G401 (cell line): ENCODE results near the gene CLSTN1. TPM values are rescaled to one million over a fixed set of nuclear protein-coding genes. Genes with fewer than 3 reads are reported as not detected.

Source experiments
- DNase-seq: peaks from one replicate; pipeline ENCODE4 v3.0.0-alpha.2; 2015; ENCODE audit warnings: low spot score
- in situ Hi-C: cut with HindIII; loops from 2 replicates; pipeline ENCODE4 v1.10.0; 2016; ENCODE audit warnings: low sequenced_read_pairs, mixed read lengths
- total RNA-seq: library from RNA; depleted of rRNA; stranded (reverse); fragments of >200 nt; shearing (Covaris generic); gene quantifications from 2 replicates; pipeline ENCODE4 v1.2.3, GENCODE V29; 2014; rRNA removed

Gene CLSTN1
- total RNA-seq: 136 and 175 TPM in 2 replicates

DNA sequence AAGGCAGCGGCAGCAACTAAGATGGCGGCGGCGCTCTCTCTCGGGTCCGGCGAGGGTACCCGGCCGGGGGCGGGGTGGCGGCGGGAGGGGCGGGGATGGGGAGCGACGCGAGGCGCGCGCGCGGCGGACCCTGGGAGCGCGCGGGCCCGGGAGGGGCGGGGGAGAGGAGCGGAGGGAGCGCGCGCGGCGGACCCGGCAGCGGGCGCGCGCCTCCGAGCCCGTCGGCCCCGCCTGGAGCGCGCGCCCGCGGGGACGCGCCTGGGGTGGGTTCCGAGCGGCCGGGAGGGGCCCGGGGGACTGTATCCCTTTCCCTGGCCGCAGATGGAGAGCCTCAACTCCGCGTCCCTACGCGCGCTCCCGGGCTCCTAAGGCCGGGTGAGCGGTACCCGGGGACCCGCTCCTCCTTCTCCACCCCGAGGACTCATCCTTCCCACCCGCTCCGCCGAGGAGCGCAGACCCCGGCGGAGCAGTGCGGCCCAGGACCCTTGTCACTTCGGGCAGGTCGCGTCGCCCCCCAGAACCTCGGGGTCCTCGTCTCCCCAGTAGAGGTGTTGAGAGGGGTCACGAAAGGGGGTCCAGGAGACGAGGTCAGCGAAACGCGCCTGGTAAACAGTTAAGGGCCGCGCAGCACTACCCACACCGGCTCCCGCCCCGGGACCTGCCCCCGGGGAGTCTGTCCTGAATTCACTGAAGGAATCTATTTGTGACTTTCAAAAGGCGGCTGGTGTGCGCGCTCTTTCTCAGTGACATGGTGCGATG, at the start of gene CLSTN1:
Gene CLSTN1, minus strand, starts transcription at position 23 of the 759 bp plus-strand sequence. CDS start 232 bp downstream, outside the sequence.
- peak; percentile 89 for DNase-seq

DNA sequence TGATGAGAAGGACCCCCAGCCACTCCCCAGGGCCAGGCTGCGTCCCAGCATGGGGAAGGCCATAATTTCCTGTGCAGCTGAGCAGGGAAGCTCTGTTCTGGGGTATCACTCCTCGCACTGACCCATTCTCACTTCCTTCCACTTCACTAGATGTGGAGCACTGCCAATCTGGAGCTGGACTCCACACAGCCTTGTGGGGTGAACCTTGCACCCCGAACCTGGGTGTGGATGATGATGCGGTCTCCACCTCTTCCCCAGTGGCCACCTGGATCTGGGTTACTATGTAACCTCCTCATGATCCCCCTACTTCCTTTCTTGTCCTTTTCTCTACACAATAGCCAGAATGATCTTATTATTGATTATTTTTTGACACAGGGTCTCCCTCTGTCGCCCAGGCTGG, 49.6 kb upstream of the CLSTN1 start:
- in situ Hi-C loops: no loop called here
- DNase-seq: no peak

More for the DNA sequence above, at the start of gene CLSTN1:
- in situ Hi-C loops: no loop called here

DNA sequence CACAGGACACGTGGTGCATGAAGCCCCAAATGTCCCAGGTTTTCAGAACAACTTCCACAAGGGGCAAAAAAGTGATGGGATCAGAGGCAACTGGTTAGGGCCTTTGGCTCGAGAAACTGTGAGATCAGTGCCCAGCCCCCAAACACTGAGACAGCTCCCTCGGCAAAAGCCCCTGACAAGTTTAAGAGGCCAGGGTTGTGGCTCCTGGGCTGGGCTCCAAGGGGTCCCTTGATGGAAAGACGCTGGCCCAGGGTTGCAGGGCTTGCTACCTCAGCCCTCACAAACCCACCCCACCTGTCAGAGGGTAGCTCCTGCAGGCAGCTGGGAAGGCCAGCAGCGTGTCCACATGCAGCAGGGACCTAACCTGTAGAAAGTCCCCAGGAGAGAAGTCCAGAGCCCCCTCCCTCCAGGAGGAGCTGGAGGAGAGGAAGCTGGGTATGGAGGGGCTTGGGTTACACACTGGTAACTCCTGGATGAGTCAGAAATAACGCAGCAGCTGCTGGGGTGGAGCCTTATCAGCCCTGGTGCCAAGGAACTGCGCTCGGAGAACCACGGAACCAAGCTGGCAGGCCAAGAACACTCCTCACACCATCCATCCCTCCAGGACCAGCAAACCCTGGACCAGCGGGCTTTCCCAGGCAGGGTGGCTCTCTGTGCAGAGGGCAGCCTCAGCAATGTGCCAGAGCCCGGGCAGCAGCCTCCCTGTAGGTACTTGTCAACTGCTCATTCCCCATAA, 48.8 kb upstream of the CLSTN1 start:
- in situ Hi-C loops: no loop called here

DNA sequence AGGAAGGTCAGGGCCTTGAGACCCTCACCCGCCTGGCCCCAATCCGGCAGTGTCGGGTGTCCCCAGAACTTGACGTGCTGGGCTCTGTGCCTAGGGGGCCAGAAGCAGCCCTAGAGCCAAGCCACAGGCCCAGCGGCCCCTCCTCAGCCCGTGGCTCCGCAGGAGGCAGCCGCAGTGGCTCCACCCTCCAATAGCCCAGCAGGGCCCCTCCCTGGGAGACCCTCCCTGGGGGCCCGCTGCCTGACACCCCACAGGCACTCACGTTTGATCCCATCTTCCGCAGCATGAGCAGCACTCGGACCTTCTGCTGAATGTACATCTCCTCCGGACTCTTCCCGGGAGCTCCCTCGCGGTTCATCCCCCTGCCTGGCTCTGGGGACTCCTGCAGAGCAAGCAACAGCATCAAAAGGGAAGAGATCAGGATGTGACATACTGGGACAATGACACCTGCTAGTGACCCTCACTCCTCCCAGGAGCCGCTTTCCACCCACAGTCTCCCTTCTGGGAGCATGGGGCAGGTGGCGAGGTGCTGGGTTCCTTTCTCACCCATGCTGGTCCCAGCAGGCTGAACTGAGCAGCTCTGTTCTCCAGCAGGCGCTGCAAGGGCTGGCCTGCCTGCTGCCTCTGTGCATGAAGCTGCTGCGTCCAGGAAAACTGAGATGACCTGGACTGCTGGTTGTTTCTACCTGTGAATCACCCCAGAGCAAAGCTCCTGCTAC, 48.1 kb upstream of the CLSTN1 start:
- in situ Hi-C loops: no loop called here
- DNase-seq: peak; percentile 47

More for the DNA sequence above, 48.8 kb upstream of the CLSTN1 start:
- DNase-seq: peak; percentile 79

DNA sequence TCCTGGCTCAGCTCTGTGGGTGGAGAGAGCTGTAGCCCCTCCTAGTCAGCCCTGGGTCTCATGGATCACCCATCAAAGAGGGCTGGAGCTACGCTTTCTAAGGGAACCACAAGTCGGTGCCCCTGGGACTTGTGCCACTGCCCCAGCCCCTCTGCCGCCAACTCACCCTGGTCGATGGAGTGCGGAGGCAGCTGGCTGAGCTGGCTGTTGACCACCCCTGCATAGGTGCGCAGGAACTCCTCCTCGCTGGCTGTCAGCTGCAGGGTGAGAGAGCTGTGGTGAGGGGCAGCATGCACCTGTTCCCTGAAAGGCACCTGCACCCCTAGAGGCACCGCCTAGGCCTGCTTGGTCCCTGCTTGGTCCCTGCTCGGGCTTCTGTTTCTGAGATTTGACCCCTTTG, 47.3 kb upstream of the CLSTN1 start:
- in situ Hi-C loops: no loop called here
- DNase-seq: no peak

DNA sequence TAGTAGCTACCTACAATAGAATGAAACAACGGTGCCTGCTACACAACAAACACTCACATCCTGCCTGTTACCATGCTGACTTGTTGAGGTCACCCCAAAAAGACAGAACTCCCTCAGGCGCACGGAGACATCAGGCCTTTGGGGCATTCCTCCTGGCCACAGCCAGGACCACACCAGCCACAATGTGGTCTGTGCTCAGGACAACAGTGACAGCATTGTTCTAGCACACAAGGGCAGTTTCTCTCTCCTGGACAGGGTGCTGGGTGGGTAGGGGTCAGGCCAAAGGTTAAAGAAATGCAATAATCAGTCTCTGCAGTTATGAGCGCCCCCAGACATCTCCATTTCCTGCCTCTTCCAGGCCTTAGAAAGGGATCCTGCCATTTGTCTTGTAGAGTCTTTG, 46.8 kb upstream of the CLSTN1 start:
- in situ Hi-C loops: no loop called here
- no peak for DNase-seq

DNA sequence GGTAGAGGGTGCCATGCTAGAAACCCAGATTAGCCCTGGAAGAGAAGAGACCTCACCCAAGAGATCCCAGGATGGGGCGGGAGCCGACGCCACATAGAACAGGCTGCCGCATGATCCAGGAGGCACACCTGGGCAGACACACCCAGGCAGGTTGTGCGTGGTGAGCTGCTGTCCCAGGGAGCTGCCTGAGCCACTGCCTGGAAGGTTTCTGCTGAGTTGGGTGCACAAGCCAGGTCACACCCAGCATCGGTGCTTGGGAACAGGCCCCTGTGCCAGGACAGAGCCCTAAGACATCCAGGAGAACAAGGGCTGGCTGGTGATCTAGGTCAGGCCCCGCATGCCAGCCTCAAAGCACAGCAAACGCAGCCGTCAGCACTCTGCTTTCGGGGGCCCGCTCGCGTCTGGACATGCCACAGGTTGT, 46.1 kb upstream of the CLSTN1 start:
- in situ Hi-C loops: no loop called here
- no peak for DNase-seq

DNA sequence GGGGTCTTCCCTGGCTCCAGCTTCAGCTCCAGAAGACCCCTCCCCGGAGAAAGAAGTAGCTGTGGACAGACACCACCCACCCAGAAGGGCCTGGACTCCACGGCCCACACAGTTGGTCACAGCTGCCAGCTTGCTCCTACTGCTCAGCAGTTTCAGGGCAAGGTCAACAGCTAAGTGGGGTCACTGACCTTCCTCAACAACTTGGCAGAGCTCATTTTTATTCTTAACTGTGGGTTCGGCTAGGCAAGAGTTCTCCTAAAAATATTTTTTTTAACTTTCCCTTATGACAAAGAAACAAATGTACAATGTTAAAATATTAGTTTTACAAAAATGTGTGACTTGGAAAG, 44.5 kb upstream of the CLSTN1 start:
- DNase-seq: no peak
- in situ Hi-C loops: no loop called here

DNA sequence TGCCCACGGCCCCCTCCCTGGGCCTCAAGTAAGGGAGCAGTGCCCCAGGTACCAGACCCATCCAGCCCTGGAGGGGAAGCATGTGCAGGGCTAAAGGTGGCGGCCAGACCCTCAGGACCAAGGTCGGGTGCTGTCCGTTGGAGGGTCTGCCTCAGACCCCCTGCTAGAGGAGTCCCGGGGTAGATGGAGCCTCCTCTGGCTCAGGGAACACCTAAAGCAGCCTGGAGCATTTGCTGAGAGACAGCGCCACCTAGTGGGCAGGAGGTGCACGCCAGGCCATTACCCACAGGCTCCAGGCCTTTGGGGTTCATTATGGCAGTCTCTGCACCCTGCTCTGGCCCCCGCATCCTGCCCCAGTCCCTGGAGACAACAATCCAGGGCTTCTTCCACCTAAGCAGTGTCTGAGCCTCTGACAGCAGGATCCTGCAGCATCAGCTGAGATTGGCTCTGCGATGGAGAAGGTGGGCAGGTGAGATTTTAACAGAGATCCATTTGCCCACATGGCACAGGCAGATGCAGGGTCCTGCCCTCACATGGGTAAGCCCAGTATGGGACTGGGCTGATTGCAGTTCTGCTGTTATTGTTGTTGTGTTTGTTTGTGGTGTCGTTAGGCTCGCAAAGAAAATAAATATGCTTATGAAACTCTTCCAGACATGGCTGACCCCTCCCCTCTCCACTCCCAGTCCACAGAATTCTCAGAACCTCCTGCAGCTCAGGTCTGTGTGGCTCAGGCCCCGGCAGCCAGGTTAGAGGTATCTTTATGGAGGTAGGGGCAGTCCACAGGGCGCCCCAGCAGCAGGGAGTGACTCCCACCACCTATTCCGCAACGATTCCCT, 43.9 kb upstream of the CLSTN1 start:
- DNase-seq: peak; percentile 89

DNA sequence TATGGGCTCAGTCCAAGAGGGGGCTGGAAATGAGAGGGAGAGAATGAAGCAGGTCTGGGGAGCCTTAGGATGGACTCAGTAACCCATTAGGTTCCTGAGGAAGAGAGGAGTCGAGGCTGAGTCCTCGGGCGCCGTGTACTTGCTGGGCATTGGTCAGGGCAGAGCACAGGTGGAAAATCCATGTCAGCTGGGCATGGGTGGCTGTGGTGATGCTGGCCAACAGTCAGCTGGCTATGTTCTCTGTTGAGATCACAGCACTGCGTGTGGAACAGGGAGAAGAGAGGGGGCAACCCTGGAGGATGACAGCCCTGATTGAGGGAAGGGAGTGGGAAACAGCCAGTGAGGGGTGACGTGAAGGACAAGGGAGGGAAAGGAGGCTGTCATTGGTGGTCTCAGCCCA, 43.1 kb upstream of the CLSTN1 start:
- in situ Hi-C loops: no loop called here

More for the DNA sequence above, 43.9 kb upstream of the CLSTN1 start:
- in situ Hi-C loops: no loop called here

DNA sequence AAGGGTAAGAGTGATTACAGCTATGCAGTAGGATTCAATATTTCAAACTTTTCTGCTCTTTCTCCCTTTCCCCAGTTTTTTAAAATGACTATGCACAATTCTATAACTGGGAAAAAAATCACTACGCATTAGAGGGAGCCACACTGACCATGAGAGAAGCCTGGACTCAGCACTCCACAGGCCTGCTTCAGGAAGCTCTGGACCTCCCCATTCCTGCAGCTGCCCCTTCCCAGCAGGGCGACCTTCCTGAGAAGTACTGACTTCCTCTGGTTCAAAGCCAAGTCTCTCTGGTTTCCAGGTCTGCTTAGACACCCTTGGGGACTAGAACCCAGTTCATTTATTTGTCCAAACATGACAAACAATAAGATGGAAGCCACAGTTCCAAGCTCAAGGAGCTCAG, 42.0 kb upstream of the CLSTN1 start:
- DNase-seq: no peak
- in situ Hi-C loops: no loop called here

More for the DNA sequence above, 43.1 kb upstream of the CLSTN1 start:
- peak; percentile 77 for DNase-seq

DNA sequence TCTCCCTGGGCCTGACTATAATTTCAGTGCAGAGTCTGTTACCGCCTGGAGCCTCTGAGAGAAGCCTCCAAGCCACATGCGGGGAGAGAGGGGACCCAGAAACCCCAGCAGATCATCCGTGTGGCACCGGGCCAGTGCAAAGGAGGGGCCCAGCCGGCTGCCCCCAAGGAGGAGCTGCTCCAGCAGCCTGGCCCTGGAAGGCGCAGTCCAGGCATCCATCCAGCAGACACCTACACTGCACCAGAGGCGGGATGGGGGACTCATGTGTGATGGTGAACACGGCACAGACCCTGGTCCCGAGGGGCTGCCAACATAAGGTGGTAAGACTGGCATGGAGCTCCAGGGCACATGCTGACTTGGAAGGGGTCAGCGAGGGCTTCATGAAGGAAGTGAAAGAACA, 39.6 kb upstream of the CLSTN1 start:
- in situ Hi-C loops: no loop called here

DNA sequence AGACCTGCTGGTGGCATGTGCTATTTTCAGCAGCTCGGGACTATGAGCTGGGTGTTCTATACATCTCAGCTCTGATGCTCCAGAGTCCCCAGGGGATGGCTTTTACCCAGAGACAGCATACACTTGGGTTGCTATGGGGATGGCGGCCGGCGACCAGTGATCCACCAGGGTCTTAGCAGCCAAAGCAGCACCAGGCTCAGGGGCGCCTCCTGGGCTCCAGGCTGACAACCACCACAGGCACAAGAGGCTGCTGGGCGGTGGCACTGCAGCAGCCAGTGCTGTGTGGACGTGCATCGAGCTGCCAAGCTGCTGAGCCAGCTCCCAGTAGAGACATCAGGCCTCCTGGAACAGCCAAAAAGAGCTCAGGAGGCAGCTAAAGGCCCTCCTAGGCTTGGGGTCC, 37.6 kb upstream of the CLSTN1 start:
- no peak for DNase-seq
- in situ Hi-C loops: no loop called here

More for the DNA sequence above, 39.6 kb upstream of the CLSTN1 start:
- DNase-seq: peak; percentile 19

DNA sequence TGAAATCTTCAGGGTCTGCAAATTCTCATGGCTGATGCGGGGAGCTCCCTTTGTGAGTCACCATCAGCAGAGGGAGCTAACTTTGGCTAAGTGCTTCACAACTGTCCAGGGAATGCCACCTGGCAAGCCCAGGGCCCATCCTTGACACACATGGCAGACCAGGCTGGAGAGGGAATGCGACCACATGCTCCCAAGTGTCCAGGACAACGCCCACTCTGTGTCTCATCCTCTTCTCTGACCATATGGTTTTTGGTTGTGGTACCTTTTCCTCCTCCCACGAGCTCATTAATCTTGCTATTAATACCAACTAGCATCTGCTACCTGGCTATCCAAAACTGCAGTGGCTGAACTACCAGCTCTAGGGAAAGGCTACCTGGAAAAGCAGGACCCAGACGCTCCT, 37.1 kb upstream of the CLSTN1 start:
- in situ Hi-C loops: no loop called here
- DNase-seq: peak; percentile 92

DNA sequence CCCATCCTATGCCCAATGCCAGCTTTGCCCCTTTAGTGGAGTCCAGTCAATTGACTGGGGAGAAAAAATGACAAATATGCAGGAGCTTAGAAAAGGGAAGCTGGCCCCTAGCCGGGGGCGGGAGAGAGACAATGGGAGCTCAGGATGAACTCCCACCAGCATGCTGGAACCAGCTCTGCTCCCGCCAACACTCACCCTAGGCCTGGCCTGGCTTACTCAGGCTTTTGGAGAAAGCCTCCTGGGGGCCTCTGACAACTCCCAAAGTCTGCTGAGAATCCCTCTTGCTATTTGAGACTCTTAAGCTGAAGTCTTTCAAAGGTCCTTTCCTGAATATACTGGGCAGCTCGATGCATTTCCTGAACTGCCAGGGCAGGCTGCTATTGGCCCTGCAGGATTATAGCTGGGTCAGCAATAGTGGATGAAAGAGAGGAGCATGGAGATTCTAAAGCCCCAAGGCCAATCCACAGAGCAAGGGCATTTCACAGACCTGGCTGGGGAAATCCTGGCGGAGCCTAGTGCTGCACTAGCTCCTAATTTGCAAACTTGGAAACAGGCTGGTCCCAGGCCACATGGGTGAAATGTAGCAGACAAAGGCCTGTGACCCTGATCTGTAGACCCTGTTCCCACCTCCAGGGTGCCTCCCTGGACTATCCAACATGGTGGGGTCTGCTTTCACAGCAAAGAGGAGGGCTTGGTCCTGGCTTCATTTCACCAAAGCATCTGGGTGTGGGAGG, 35.7 kb upstream of the CLSTN1 start:
- DNase-seq: peak; percentile 26
- in situ Hi-C loops: no loop called here

DNA sequence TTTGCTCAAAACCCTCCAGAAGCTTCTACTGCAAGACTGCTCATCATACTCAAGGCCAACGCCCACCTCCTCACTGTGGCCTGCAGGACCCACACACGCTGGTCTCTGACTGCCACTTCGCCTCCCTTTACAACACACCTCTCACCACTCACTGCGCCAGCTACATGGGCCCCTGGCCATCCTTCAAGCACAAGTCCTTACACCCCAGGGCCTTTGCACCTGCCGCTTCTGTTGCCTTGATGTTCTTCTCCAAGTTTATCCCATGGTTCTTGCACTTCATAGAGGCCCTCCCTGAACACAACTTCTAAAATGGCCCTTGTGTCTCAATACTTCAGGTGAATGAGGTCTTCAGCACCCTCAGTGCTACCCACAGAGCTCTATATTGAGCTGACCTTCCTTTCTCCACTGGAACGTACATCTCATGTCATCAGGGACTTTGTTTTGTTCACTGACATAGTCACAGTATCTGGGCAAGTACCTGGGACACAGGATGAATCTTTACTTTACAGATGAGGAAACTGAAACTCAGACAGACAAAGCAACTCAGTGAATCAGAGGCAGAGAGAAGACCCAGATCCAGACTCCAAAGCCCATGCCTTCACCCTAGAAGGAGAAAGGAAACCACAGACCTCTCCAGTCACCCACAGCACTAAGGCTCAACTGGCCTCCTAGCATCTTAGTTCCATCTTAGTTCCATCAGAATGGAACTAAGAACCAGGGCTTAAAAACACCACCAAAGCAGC, 34.7 kb upstream of the CLSTN1 start:
- DNase-seq: no peak
- in situ Hi-C loops: no loop called here

DNA sequence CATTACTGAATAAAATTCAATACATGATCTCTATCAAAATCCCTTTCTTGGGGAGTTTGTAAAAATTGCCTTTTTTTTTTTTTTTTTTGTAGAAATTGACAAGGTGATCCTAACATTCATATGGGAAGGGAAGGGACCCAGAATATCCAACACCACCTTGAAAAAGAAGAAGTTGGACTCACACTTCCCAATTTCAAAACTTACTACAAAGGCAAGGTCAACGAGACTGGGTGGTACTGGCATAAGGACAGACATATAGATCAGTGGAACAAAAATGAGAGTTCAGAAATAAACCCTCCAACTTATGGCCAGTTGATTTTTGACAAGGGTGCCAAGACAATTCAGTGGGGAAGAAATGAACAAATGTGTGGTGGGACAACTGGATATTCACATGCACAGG, 31.4 kb upstream of the CLSTN1 start:
- in situ Hi-C loops: no loop called here
- no peak for DNase-seq

DNA sequence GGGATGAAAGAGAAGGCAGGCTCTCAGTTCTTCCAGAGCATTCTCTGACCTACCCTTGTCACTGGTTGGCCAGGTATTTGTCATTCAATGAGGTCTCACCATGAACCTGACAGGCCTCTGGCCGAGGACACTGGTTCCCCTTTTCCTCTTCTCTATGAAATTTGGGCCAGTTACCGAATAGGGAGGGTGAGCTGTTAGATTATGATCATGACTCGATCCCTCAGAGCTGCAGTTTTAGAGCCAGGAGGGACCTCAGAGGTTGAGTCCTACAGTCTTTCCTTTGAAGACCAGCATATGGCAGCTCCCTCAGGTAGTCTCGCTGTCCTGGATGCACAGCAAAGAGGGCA, 29.5 kb upstream of the CLSTN1 start:
- peak; percentile 55 for DNase-seq
- in situ Hi-C loops: no loop called here
